GM19099 (cell line): ENCODE results near the gene HEXB.

Experiments
- POLR2A ChIP-seq: IDR thresholded peaks from 3 replicates; pipeline ENCODE4 v1.6.1; 2011; ENCODE audit warnings: low read depth; ENCODE audit not compliant: insufficient read length; ENCODE audit errors: extremely low read depth

The HEXB gene

GRCh38 chr5:74767579-74767913 lies 82.5 kb downstream of the HEXB start:
- no peak for TF ChIP-seq POLR2A
